22Rv1 (cell line): ENCODE data around the gene ENTPD8.
"Not testable (repeated sequence)": the region's sequence is repeated elsewhere in the genome, so short reads cannot be mapped to it uniquely, and the experiment has no call there.

Experiments used
- H3K27ac ChIP-seq: fragments of 450-650 bp; 2 replicates; pipeline ENCODE4 v1.5.1; 2017
- ZFX ChIP-seq: fragments of 450-650 bp; IDR thresholded peaks from 2 replicates; pipeline ENCODE4 v1.6.1; 2017; ENCODE audit warnings: antibody characterized with exemption, borderline replicate concordance
- TF ChIP-seq, protein P1 (sequence below): fragments of 450-650 bp; IDR thresholded peaks from 2 replicates; pipeline ENCODE4 v1.5.1; 2017; ENCODE audit warnings: mild to moderate bottlenecking

The ENTPD8 gene

DNA sequence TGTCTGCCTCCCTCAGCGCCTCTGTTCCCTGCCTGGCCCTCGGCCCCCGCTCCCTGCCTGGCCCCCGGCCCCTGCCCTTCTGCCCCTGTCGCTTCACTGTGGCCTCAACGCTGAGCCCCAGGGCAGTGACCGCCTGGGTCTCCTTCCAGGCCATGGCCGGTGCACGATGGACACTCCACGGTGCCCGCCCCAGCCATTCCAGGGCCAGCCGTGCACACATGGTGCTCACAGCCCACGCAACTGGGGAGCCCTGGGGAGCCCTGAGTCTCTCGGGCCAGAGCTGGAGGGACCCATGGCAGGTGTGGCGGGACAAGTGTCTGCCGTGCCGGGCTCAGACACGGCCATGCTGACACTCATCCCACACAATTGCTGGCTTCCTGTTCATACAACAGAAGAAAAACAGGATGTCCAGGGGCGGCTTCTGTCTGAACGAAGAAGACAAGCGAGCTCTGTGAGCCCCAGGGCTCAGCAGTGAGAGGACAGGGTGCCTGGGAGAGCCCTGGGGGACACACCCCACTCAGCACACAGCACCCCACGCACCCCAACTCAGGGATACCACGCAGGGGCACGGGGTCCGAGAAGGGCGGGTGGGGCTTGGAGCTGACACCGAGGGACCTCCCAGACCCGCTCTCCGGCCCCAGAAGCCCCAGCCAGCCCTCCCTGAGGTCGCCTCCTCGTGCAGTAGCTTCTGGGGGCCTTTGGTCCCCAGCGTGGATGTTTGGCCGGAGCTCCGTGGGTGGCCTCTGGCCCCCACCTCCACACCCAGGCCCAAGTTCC is 53.9 kb downstream of the ENTPD8 start:
- H3K27ac ChIP-seq = no peak overlapping the region
- TF ChIP-seq, protein P1, sequence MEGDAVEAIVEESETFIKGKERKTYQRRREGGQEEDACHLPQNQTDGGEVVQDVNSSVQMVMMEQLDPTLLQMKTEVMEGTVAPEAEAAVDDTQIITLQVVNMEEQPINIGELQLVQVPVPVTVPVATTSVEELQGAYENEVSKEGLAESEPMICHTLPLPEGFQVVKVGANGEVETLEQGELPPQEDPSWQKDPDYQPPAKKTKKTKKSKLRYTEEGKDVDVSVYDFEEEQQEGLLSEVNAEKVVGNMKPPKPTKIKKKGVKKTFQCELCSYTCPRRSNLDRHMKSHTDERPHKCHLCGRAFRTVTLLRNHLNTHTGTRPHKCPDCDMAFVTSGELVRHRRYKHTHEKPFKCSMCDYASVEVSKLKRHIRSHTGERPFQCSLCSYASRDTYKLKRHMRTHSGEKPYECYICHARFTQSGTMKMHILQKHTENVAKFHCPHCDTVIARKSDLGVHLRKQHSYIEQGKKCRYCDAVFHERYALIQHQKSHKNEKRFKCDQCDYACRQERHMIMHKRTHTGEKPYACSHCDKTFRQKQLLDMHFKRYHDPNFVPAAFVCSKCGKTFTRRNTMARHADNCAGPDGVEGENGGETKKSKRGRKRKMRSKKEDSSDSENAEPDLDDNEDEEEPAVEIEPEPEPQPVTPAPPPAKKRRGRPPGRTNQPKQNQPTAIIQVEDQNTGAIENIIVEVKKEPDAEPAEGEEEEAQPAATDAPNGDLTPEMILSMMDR = no peak
- TF ChIP-seq ZFX = no peak

DNA sequence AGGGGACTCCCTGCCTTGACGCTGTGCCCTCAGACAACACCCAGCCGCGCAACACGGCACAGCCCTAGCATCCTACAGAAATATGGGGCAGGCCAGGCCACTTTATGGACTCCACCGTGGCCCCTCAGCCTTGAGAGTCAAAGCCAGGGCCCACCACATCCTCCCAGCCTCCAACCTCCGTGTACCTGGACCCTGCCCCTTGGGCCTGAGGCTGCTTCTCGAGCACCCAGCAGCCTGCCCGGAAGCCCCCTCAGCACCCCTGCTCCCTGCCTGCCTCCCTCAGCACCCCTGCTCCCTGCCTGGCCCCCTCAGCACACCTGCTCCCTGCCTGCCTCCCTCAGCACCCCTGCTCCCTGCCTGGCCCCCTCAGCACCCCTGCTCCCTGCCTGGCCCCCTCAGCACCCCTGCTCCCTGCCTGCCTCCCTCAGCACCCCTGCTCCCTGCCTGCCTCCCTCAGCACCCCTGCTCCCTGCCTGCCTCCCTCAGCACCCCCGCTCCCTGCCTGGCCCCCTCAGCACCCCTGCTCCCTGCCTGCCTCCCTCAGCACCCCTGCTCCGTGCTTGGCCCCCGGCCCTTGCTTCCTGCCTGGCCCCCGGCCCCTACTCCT is 54.5 kb downstream of the ENTPD8 start:
- H3K27ac ChIP-seq = not testable (repeated sequence)

DNA sequence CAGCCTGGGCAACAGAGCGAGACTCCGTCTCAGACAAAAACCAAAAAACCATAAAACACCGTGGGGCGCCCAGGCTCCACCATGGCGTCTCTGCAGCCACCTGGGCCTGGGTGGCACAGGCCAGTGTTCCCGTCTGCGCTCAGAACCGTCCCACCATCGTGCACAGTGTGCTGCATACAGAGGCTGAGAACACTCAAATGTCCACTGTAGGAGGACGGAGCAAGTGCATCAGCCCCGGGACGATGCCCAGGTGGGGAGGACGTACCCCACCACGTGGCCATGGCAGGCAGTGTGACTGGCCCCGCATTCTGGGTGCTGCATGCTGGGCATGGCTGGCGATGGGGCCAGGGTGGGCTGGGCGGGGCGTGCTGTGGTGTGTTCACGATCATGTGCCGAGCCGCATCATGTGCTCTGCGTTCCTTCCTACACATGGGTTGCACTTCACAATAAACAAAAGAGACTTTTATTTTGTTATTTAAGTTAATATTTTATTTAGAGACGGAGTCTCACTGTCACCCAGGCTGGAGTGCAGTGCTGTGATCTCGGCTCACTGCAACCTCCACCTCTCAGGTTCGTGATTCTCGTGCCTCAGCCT is 56.0 kb downstream of the ENTPD8 start:
- no peak overlapping the region for H3K27ac ChIP-seq
- no peak for TF ChIP-seq ZFX
- TF ChIP-seq, protein P1 = no peak
